Measurements from ENCODE around the gene CACNB4.

GRCh38 chr2:151862700-151863099 lies 236.1 kb downstream of the CACNB4 start:
- TF ChIP-seq POLR2A (IDR thresholded peaks at IDR 0.05) (no peak), CTCF (IDR thresholded peaks at IDR 0.05) (no peak), POLR2AphosphoS5 (IDR thresholded peaks at IDR 0.05) (no peak)

Measured in breast epithelium (tissue), 3 donors.